DOHH2 (cell line): ENCODE data around the gene MICAL3.
"Not testable (repeated sequence)": the region's sequence is repeated elsewhere in the genome, so short reads cannot be mapped to it uniquely, and the experiment has no call there.

Experiments used
- H3F3A ChIP-seq: fragments of 200-600 bp; sonication (generic), shearing (Covaris generic); 2 replicates; pipeline ENCODE4 v1.6.0; 2016; ENCODE audit warnings: antibody characterized with exemption, mild to moderate bottlenecking; ENCODE audit not compliant: control insufficient read depth, insufficient read depth
- H3K27ac ChIP-seq: fragments of 200-600 bp; sonication (generic); 2 replicates; pipeline ENCODE4 v1.5.1; 2014; ENCODE audit warnings: low read depth, mild to moderate bottlenecking, low read length, moderate library complexity
- H3K27me3 ChIP-seq: fragments of 200-600 bp; sonication (generic); 2 replicates; pipeline ENCODE4 v1.6.1; 2014; ENCODE audit warnings: mild to moderate bottlenecking, low read length, mixed read lengths; ENCODE audit not compliant: control insufficient read depth
- H3K36me3 ChIP-seq: fragments of 200-600 bp; sonication (generic); 2 replicates; pipeline ENCODE4 v1.6.1; 2014; ENCODE audit warnings: mild to moderate bottlenecking, low read length, moderate library complexity, mixed read lengths; ENCODE audit not compliant: control insufficient read depth
- H3K4me1 ChIP-seq: fragments of 200-600 bp; sonication (generic); 2 replicates; pipeline ENCODE4 v1.6.1; 2014; ENCODE audit warnings: mild to moderate bottlenecking, low read length, mixed read lengths; ENCODE audit not compliant: control insufficient read depth
- H3K4me2 ChIP-seq: fragments of 200-600 bp; sonication (generic); 2 replicates; pipeline ENCODE4 v1.6.0; 2014; ENCODE audit warnings: mild to moderate bottlenecking, low read length, moderate library complexity
- H3K4me3 ChIP-seq: fragments of 200-600 bp; sonication (generic); 2 replicates; pipeline ENCODE4 v1.5.1; 2014; ENCODE audit warnings: mild to moderate bottlenecking, low read length, mixed read lengths
- H3K79me2 ChIP-seq: fragments of 200-600 bp; sonication (generic); 2 replicates; pipeline ENCODE4 v1.6.1; 2014; ENCODE audit warnings: mild to moderate bottlenecking, low read length, mixed read lengths; ENCODE audit not compliant: control insufficient read depth
- H3K9me2 ChIP-seq: fragments of 200-600 bp; sonication (generic); replicated peaks from 2 replicates; pipeline ENCODE4 v1.6.1; 2014; ENCODE audit warnings: mild to moderate bottlenecking, low read length, mixed read lengths; ENCODE audit not compliant: control insufficient read depth
- H3K9me3 ChIP-seq: fragments of 200-600 bp; sonication (generic); 2 replicates; pipeline ENCODE4 v1.6.1; 2014; ENCODE audit warnings: antibody characterized with exemption, low read length, mixed read lengths; ENCODE audit not compliant: control insufficient read depth, insufficient read depth
- H4K20me1 ChIP-seq: fragments of 200-600 bp; sonication (generic); 2 replicates; pipeline ENCODE4 v1.6.0; 2014; ENCODE audit warnings: low read depth, mild to moderate bottlenecking, antibody characterized with exemption, low read length, moderate library complexity; ENCODE audit not compliant: control insufficient read depth, insufficient read depth
- CTCF ChIP-seq: fragments of 200-600 bp; sonication (generic); IDR thresholded peaks from one replicate; pipeline ENCODE4 v1.5.1; 2014; ENCODE audit warnings: antibody characterized with exemption, mild to moderate bottlenecking, low read depth, low read length; ENCODE audit not compliant: poor library complexity, severe bottlenecking
- EZH2phosphoT487 ChIP-seq: fragments of 200-600 bp; sonication (generic); IDR thresholded peaks from 2 replicates; pipeline ENCODE4 v1.6.1; 2017; ENCODE audit warnings: borderline replicate concordance, mild to moderate bottlenecking, antibody characterized with exemption, low read length, moderate library complexity, mixed read lengths

MICAL3 gene

DNA sequence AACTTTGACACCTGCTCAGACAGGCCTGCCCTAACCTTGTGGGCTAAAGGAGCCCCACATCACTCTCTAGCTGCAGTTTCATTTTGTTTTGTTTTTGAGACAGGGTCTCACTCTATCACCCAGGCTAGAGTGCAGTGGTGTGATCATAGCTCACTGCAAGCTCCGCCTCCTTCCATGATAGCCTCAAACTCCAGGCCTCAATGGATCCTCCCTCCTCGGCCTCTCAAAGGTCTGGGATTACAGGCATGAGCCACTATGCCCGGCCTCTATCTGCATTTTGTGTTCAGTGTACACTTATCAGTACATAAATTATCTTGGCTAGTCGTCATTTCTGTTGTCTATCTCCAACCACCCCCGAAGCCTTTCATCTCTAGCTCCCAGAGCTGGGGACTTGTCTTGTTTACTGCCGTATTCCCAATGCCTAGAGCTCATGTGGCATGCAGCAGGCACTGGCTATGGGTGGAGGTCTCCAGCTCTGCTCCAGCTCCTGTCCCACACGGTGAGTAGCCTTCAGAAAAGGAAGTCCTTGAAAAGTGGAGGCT lies 31.3 kb upstream of the MICAL3 start:
- no peaks in the 10 kb centered on the region for H3F3A ChIP-seq
- no peaks in the 10 kb centered on the region for H3K9me3 ChIP-seq
- peak overlapping the region; percentile 36 for H3K4me2 ChIP-seq
- no peaks in the 10 kb centered on the region for H3K79me2 ChIP-seq
- H3K27me3 ChIP-seq, result no peaks in the 10 kb centered on the region
- H3K9me2 ChIP-seq, result no peaks in the 10 kb centered on the region
- no peak overlapping the region for H3K4me3 ChIP-seq
- TF ChIP-seq CTCF, result no peak
- no peak for TF ChIP-seq EZH2phosphoT487
- peaks cover 22% of the 10 kb centered on the region for H3K4me1 ChIP-seq
- no peaks in the 10 kb centered on the region for H4K20me1 ChIP-seq
- no peak overlapping the region for H3K27ac ChIP-seq
- no peaks in the 10 kb centered on the region for H3K36me3 ChIP-seq

- H3K4me1 ChIP-seq, result peaks cover 26% of the 10 kb centered on the region
- H3K36me3 ChIP-seq, H3K9me2 ChIP-seq, H3K79me2 ChIP-seq, H3K9me3 ChIP-seq, H3K4me2 ChIP-seq, H3F3A ChIP-seq, H3K4me3 ChIP-seq, H4K20me1 ChIP-seq, H3K27me3 ChIP-seq, H3K27ac ChIP-seq: not testable (repeated sequence)
These were observed 29.0 kb upstream of the MICAL3 start for GRCh38 chr22:18053216-18053946.

- H3K36me3 ChIP-seq, H4K20me1 ChIP-seq, H3K27ac ChIP-seq, H3K4me2 ChIP-seq, H3F3A ChIP-seq, H3K79me2 ChIP-seq, H3K4me1 ChIP-seq, H3K9me2 ChIP-seq, H3K4me3 ChIP-seq, H3K9me3 ChIP-seq: not testable (repeated sequence)
- H3K27me3 ChIP-seq, result peaks cover 13% of the 10 kb centered on the region
These were observed 26.8 kb upstream of the MICAL3 start for GRCh38 chr22:18051113-18051512.

DNA sequence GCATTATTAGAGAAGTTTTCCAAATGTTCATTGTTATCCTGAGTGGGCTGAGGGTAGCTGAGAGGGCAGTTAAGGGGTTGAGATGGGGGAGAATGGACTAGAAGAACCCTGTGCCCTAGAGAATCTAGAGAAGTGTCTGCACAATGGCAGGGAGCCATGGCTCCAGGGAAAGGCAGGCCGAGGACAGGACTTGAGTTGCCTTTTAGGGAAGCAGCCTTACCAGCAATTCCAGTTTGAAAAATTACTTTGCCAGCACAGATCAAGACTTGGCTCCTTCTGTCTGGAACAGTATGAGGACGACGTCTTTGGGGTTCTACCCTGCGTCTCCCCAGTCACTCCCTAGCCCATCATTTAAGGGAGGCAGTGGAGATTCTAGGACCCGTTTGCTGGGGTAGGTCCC lies 25.7 kb upstream of the MICAL3 start:
- Histone ChIP-seq H3K4me1 (0 out of 2 replicates have a peak, but pooled peaks cover 5% of the 10 kb centered on the region), H3K4me2 (no peak overlapping the region), H3K27ac (no peak overlapping the region), H3K9me3 (no peaks in the 10 kb centered on the region), H3K36me3 (no peaks in the 10 kb centered on the region), H3K4me3 (no peak overlapping the region), H3K27me3 (peaks cover 13% of the 10 kb centered on the region), H4K20me1 (no peaks in the 10 kb centered on the region), H3F3A (no peaks in the 10 kb centered on the region), H3K9me2 (no peaks in the 10 kb centered on the region), H3K79me2 (no peaks in the 10 kb centered on the region)
- TF ChIP-seq EZH2phosphoT487 (no peak), CTCF (no peak)
